ENCODE results near the gene ZFX. TPM values are rescaled to one million over a fixed set of nuclear protein-coding genes. Genes with fewer than 3 reads are reported as not detected.
A peak's percentile ranks its signal among the peaks of the same experiment; 100 is the strongest.

Gene ZFX
- total and polyA plus RNA-seq, 2 of the 8 experiments (the other 6 are each of a cell fraction or from before 2014, with no cell fraction given): 2.8 to 22.0 TPM

DNA sequence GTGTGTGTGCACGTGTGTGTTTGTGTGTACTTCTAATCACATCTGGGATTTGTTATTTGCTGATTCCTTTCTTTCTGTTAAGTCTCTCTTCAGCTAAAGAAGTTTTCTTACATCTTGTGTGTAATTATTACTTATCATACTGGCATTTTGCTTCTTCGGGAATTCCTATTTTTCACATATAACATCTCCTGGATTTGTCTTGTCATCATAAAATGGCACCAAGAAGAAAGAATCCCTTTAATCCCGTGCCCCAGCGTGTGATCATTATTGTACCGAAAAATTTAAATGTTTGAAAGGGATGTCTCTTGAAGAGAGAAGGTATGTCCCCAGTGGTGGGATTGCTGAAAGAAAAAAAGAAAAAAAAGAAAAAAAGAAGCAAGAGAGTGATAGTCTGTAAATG, 72.3 kb downstream of the ZFX start:
- no peak overlapping the region for H2BK12ac ChIP-seq (ENCODE audit: low read depth, low read length)
- H3K27me3 ChIP-seq (replicated peaks in 1 of 4; ENCODE audit: control insufficient read depth in 3 of 4, extremely low read depth in 1 of 4, insufficient read depth in 3 of 4, low read length in 3 of 4): no peaks in the 10 kb centered on the region
- H4K5ac ChIP-seq (ENCODE audit: insufficient read length, low read depth, low read length): no peak overlapping the region
- H3K4me1 ChIP-seq (replicated peaks in 1 of 4; ENCODE audit: control insufficient read depth in 3 of 4, insufficient read depth in 4 of 4, low read length in 3 of 4): no peaks in the 10 kb centered on the region
- peak; percentile 82 for FAIRE-seq
- no peak overlapping the region for H3K4me2 ChIP-seq (ENCODE audit: insufficient read depth in 1 of 2, low read depth in 2 of 2, low read length in 2 of 2)
- H4K20me1 ChIP-seq (replicated peaks in 1 of 2; ENCODE audit: control insufficient read depth in 1 of 2, insufficient read depth in 2 of 2, low read length in 2 of 2): no peaks in the 10 kb centered on the region
- CTCF ChIA-PET (ENCODE audit: partially characterized antibody): no interaction called here
- H2AFZ ChIP-seq (ENCODE audit: low read length): no peak overlapping the region
- no peak overlapping the region for H3K9ac ChIP-seq (replicated peaks in 1 of 4; ENCODE audit: extremely low read depth in 1 of 4, low read depth in 3 of 4, low read length in 3 of 4)
- H3K9me3 ChIP-seq (ENCODE audit: insufficient read depth in 2 of 2, low read depth in 1 of 2, low read length in 1 of 2): no peaks in the 10 kb centered on the region
- no peak overlapping the region for H2BK5ac ChIP-seq (ENCODE audit: low read depth, low read length)
- H3K14ac ChIP-seq (ENCODE audit: insufficient read length): no peak overlapping the region
- H3K23ac ChIP-seq (ENCODE audit: insufficient read length): no peak overlapping the region
- H3K56ac ChIP-seq (replicated peaks; ENCODE audit: insufficient read length, low read depth, low read length): no peak overlapping the region
- H3K36me3 ChIP-seq (ENCODE audit: control insufficient read depth in 2 of 4, insufficient read depth in 4 of 4, low read length in 3 of 4): no peaks in the 10 kb centered on the region
- H3K4me3 ChIP-seq (ENCODE audit: extremely low read depth in 1 of 4, insufficient read depth in 2 of 4, low read depth in 3 of 4, low read length in 4 of 4): no peak overlapping the region
- no peaks in the 10 kb centered on the region for H3K23me2 ChIP-seq (ENCODE audit: low read depth, low read length)
- POLR2A ChIA-PET (ENCODE audit: partially characterized antibody): no interaction called here
- no peak overlapping the region for H2BK15ac ChIP-seq (ENCODE audit: low read length)
- no peak for TF ChIP-seq TAF1 (IDR thresholded peaks at IDR 0.05; ENCODE audit: low read depth, low read length)
- no peak for TF ChIP-seq EZH2 (IDR thresholded peaks at IDR 0.05; ENCODE audit: low read depth, low read length, severe bottlenecking)
- TF ChIP-seq SP1 (IDR thresholded peaks at IDR 0.05; ENCODE audit: low read depth, low read length): no peak
- TF ChIP-seq CREB1 (IDR thresholded peaks at IDR 0.05): no peak
- no peak for TF ChIP-seq HDAC6 (IDR thresholded peaks at IDR 0.05; ENCODE audit: low read depth, low read length)
- no peak for TF ChIP-seq TEAD4 (IDR thresholded peaks at IDR 0.05; ENCODE audit: low read depth, low read length)
- TF ChIP-seq TBP (IDR thresholded peaks at IDR 0.05; ENCODE audit: low read depth, low read length): no peak
- TF ChIP-seq SAP30 (IDR thresholded peaks at IDR 0.05; ENCODE audit: insufficient read depth, insufficient replicate concordance, low read length): no peak
- no peak for TF ChIP-seq CBX5 (IDR thresholded peaks at IDR 0.05; ENCODE audit: low read depth, low read length)
- no peak for TF ChIP-seq HDAC2 (IDR thresholded peaks at IDR 0.05; ENCODE audit: borderline replicate concordance in 1 of 2, low read depth in 2 of 2, low read length in 2 of 2)
- TF ChIP-seq CBX8 (IDR thresholded peaks at IDR 0.05; ENCODE audit: borderline replicate concordance, low read depth, low read length): no peak
- no peak for TF ChIP-seq RFX5 (IDR thresholded peaks at IDR 0.05; ENCODE audit: borderline replicate concordance, low read depth, low read length)
- H4K91ac ChIP-seq (replicated peaks; ENCODE audit: insufficient read length, low read length): no peak overlapping the region
- no peak for DNase-seq (ENCODE audit: low read depth in 1 of 2, low spot score in 2 of 2)
- H2BK120ac ChIP-seq (replicated peaks; ENCODE audit: low read depth, low read length): no peak overlapping the region
- WGBS, 2 experiments (ENCODE audit: extremely low coverage in 1 of 2, insufficient coverage in 1 of 2, insufficient read length in 1 of 2, insufficient replicate concordance in 2 of 2, low coverage in 1 of 2, low lambda C conversion rate in 2 of 2, missing lambda C conversion rate in 1 of 2): 85% methylated on average over 5 of the region's 5 CpGs; no CpG with 5 or more reads in 1 of the 2 experiments
- no peak overlapping the region for H3K18ac ChIP-seq (ENCODE audit: extremely low read depth, low read length)
- H3K4ac ChIP-seq (replicated peaks; ENCODE audit: insufficient read length, low read depth, low read length): no peak overlapping the region
- H3K79me1 ChIP-seq (ENCODE audit: low read depth, low read length): no peaks in the 10 kb centered on the region
- no peak overlapping the region for H3K27ac ChIP-seq (ENCODE audit: low read depth, low read length)
- H2BK20ac ChIP-seq (ENCODE audit: low read length): no peak overlapping the region
- H2AK5ac ChIP-seq (ENCODE audit: low read depth, low read length): no peak overlapping the region
- no peaks in the 10 kb centered on the region for H3K79me2 ChIP-seq (ENCODE audit: control insufficient read depth in 1 of 2, insufficient read depth in 2 of 2, low read length in 2 of 2)
- H4K8ac ChIP-seq (ENCODE audit: extremely low read depth, insufficient read depth, low read length): no peak overlapping the region

Measured in H1 (cell line).